ENCODE measurements around the gene TAF1. TPM values are rescaled to one million over a fixed set of nuclear protein-coding genes. Genes with fewer than 3 reads are reported as not detected.
"Not testable (repeated sequence)": the region's sequence is repeated elsewhere in the genome, so short reads cannot be mapped to it uniquely, and the experiment has no call there.

TAF1 gene
- total and polyA plus RNA-seq, 4 donors: 5.5 to 58.5 (median 30.1) TPM

DNA sequence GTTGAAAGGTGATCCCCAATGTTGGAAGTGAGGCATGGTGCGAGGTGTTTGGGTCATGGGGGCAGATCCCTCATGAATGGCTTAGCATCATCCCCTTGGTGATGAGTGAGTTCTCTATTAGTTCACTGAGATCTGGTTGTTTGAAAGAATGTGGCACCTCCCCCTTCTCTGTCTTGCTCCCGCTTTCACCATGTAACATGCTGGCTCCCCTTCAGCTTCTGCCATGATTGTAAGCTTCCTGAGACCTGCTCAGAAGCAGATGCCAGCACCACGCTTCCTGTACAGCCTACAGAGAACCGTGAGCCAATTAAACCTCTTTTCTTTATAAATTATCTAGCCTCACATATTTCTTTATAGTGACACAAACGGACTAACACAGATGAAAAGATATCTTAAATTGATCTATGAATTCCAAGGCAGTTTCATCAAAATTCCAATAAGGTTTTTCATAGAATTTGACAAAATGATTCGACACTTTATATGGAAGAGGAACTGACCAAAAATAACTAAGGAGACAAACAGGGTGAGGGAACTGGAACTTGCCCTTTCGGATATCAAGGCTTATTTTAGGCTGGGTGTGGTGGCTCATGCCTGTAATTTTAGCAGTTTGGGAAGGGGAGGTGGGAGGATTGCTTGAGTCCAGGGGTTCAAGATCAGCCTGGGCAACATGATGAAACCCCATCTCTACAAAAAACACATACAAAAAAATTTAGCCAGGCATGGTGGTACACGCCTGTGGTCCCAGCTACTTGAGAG, 109.8 kb downstream of the TAF1 start:
- 64 to 72% methylated on average over 8 of the region's 8 CpGs for WGBS, 2 donors
- Histone ChIP-seq H3K36me3 (ENCODE audit: control insufficient read depth in 1 of 2, insufficient read depth in 2 of 2, low read length in 1 of 2) (no peaks in the 10 kb centered on the region), H3K4me1 (ENCODE audit: control insufficient read depth in 1 of 2, insufficient read depth in 2 of 2, low read length in 2 of 2) (no peaks in the 10 kb centered on the region), H3K9me3 (ENCODE audit: control insufficient read depth, low read length) (no peaks in the 10 kb centered on the region), H3K27ac (ENCODE audit: low read depth in 1 of 2, low read length in 2 of 2) (no peak overlapping the region), H3K27me3 (ENCODE audit: control insufficient read depth in 1 of 2, insufficient read depth in 2 of 2, low read length in 1 of 2) (no peaks in the 10 kb centered on the region), H3K4me3 (ENCODE audit: low read length in 2 of 2) (no peak overlapping the region)
- intact Hi-C loops (cut with DNase I): no loop called here
- DNase-seq (no peak), ATAC-seq (ENCODE audit: low FRiP score) (no peak)

DNA sequence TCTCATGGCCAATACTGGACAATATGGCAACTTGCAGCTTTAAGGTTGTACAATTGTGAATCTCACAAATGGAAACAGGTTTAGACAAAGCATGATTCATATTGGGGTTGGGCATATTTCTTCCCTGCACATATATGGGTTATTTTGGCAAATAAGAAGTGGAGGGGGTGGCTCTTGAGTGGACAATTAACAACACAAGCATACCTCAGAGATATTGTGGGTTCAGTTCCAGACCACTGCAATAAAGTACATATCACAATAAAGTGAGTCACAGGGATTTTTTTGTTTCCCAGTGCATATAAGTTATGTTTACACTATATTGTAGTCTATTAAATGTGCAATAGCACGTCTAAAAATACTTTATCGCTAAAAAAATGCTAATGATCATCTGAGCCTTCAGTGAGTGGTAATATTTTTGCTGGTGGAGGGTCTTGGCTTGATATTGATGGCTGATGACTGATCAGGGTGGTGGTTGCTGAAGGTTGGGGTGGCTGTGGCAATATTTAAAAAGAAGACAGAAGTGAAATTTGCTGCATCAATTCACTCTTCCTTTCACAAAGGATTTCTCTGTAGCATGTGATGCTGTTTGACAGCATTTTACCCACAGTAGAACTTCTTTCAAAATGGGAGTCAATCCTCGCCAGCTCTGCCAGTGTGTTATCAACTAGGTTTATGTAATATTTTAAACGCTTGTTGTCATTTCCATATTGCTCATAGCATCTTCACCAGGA, 116.2 kb downstream of the TAF1 start:
- intact Hi-C loops (cut with DNase I): no loop called here

DNA sequence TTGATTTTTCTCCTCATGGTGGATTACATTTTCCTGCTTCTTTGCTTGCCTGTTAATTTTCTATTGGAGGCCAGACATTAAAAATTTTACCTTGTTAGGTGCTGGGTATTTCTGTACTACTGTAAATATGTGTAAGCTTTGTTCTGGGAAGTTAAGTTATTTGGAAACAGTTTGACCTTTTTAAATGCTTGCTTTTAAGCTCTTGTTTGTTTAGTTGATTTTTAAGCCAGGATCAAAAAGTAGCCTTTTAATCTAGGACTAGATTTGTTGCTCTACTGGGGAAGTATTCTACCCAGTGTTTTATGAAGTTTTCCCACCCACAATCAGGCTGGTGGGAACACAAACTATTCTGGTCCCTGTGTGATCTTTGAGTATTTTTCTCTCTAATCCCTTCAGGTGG, 121.7 kb downstream of the TAF1 start:
- no peaks in the 10 kb centered on the region for H3K4me1 ChIP-seq (ENCODE audit: control insufficient read depth in 1 of 2, insufficient read depth in 2 of 2, low read length in 2 of 2)
- DNase-seq (no peak), ATAC-seq (ENCODE audit: low FRiP score) (no peak)
- no peaks in the 10 kb centered on the region for H3K36me3 ChIP-seq (ENCODE audit: control insufficient read depth in 1 of 2, insufficient read depth in 2 of 2, low read length in 1 of 2)
- H3K4me3 ChIP-seq (ENCODE audit: low read length in 2 of 2): no peak overlapping the region
- intact Hi-C loops (cut with DNase I): no loop called here
- H3K9me3 ChIP-seq (ENCODE audit: control insufficient read depth, low read length): no peaks in the 10 kb centered on the region
- H3K27me3 ChIP-seq (ENCODE audit: control insufficient read depth in 1 of 2, insufficient read depth in 2 of 2, low read length in 1 of 2): no peaks in the 10 kb centered on the region
- H3K27ac ChIP-seq (ENCODE audit: low read depth in 1 of 2, low read length in 2 of 2): no peak overlapping the region

More for the DNA sequence above, 116.2 kb downstream of the TAF1 start:
- WGBS, 2 donors: 81 to 95% methylated on average over 4 of the region's 4 CpGs
- H3K36me3 ChIP-seq (ENCODE audit: control insufficient read depth in 1 of 2, insufficient read depth in 2 of 2, low read length in 1 of 2): no peaks in the 10 kb centered on the region
- ATAC-seq (ENCODE audit: low FRiP score): no peak
- H3K9me3 ChIP-seq (ENCODE audit: control insufficient read depth, low read length): no peaks in the 10 kb centered on the region
- no peak overlapping the region for H3K27ac ChIP-seq (ENCODE audit: low read depth in 1 of 2, low read length in 2 of 2)
- no peaks in the 10 kb centered on the region for H3K27me3 ChIP-seq (ENCODE audit: control insufficient read depth in 1 of 2, insufficient read depth in 2 of 2, low read length in 1 of 2)
- DNase-seq: no peak
- H3K4me1 ChIP-seq (ENCODE audit: control insufficient read depth in 1 of 2, insufficient read depth in 2 of 2, low read length in 2 of 2): no peaks in the 10 kb centered on the region
- no peak overlapping the region for H3K4me3 ChIP-seq (ENCODE audit: low read length in 2 of 2)

DNA sequence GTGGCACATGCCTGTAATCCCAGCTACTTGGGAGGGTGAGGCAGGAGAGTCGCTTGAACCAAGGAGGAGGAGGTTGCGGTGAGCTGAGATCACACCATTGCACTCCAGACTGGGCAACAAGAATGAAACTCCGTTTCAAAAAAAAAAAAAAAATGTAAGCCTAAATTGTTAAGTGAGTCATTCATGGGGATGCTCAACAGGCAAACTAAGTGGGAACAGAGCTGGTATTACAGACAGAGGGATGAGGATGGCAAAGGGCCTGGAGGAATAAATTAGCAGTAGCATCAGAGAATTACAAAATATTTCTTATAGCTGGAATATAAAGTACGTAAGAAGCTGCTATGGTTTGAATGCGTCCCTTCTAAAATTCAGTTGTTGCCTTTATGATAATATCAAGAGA, 123.4 kb downstream of the TAF1 start:
- no peak overlapping the region for H3K4me3 ChIP-seq (ENCODE audit: low read length in 2 of 2)
- DNase-seq (no peak), ATAC-seq (ENCODE audit: low FRiP score) (no peak)
- 76 to 83% methylated on average over 5 of the region's 5 CpGs for whole genome bisulfite sequencing, 2 donors
- no peaks in the 10 kb centered on the region for H3K9me3 ChIP-seq (ENCODE audit: control insufficient read depth, low read length)
- no peaks in the 10 kb centered on the region for H3K27me3 ChIP-seq (ENCODE audit: control insufficient read depth in 1 of 2, insufficient read depth in 2 of 2, low read length in 1 of 2)
- no peaks in the 10 kb centered on the region for H3K36me3 ChIP-seq (ENCODE audit: control insufficient read depth in 1 of 2, insufficient read depth in 2 of 2, low read length in 1 of 2)
- no peak overlapping the region for H3K27ac ChIP-seq (ENCODE audit: low read depth in 1 of 2, low read length in 2 of 2)
- H3K4me1 ChIP-seq (ENCODE audit: control insufficient read depth in 1 of 2, insufficient read depth in 2 of 2, low read length in 2 of 2): no peaks in the 10 kb centered on the region
- intact Hi-C loops (cut with DNase I): no loop called here

DNA sequence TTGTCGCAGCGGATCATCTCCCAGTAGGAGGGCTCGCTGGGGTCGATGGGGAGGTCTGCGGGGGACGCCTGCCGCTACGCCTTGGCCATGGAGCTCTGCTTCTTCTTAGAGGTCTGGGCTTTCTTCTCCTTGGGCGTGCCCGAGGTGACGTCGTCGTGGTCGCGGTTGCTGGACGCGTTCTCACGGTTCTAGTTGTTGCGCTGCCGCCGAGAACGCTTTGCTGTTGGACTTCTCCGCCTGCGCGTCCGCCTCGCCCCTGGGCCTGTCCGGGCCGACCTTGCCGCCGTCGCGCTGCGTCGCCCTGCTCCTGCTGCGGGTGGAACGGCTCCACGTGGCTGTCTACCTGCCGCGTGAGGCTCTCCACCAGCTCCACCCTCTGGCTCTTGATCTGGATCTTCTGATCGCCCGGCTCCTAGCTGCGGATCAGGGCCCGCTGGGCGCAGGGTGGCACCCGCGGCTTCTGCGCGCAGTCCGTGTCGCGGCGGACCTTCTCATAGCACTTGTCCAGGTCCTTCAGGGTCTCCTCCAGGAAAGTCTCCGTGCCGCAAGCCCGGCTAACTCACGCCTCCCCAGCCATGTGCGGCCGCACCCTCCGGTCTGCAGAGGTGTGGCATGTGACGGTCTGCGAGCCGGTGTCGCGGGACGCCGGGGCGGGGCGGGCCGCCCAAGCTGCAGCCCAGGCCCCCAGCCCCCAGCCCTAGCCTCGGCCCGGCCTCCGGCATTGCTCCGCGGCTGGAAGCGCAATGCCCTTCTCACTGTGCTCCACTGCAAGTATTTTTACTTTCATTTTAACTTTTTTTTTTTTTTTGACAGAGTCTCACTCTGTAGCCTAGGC, 126.3 kb downstream of the TAF1 start:
- Histone ChIP-seq H3K27ac (ENCODE audit: low read depth in 1 of 2, low read length in 2 of 2) (no peak overlapping the region), H3K4me3 (ENCODE audit: low read length in 2 of 2) (peak overlapping the region; percentile 24 to 28), H3K4me1 (ENCODE audit: control insufficient read depth in 1 of 2, insufficient read depth in 2 of 2, low read length in 2 of 2) (no peaks in the 10 kb centered on the region), H3K27me3 (ENCODE audit: control insufficient read depth in 1 of 2, insufficient read depth in 2 of 2, low read length in 1 of 2) (no peaks in the 10 kb centered on the region), H3K9me3 (ENCODE audit: control insufficient read depth, low read length) (no peaks in the 10 kb centered on the region), H3K36me3 (ENCODE audit: control insufficient read depth in 1 of 2, insufficient read depth in 2 of 2, low read length in 1 of 2) (no peaks in the 10 kb centered on the region)
- ATAC-seq (ENCODE audit: low FRiP score) (peak; percentile 86), DNase-seq (peak; percentile 70 to 85)
- intact Hi-C loops (cut with DNase I): no loop called here
- WGBS, 2 donors: 3 to 33% methylated on average over 73 to 76 of the region's 76 CpGs

DNA sequence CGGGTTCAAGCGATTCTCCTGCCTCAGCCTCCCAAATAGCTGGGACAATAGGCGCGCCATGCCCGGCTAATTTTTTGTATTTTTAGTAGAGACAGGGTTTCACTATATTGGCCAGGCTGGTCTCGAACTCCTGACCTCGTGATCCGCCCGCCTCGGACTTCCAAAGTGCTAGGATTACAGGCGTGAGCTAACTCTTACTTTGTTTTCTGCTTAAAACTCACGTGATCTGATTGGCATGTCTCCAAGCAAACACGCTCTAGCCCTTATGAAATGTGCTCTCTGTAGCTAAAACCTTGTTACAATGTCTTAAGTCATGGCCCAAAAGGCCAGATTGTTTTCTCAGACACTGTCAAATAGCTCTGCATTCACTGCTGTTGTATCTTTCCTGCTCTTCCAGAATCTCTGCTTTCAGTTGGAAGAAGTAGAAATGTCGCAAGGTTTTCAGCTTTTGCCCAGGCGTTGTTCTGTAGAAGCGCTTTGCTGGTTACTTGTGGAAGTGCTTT, 127.0 kb downstream of the TAF1 start:
- Histone ChIP-seq H3K27ac (ENCODE audit: low read depth in 1 of 2, low read length in 2 of 2) (no peak overlapping the region), H3K27me3 (ENCODE audit: control insufficient read depth in 1 of 2, insufficient read depth in 2 of 2, low read length in 1 of 2) (no peaks in the 10 kb centered on the region), H3K4me1 (ENCODE audit: control insufficient read depth in 1 of 2, insufficient read depth in 2 of 2, low read length in 2 of 2) (no peaks in the 10 kb centered on the region), H3K4me3 (ENCODE audit: low read length in 2 of 2) (no peak overlapping the region), H3K36me3 (ENCODE audit: control insufficient read depth in 1 of 2, insufficient read depth in 2 of 2, low read length in 1 of 2) (no peaks in the 10 kb centered on the region), H3K9me3 (ENCODE audit: control insufficient read depth, low read length) (no peaks in the 10 kb centered on the region)
- 34 to 64% methylated on average over 16 of the region's 16 CpGs for WGBS, 2 donors
- peak; percentile 26 for ATAC-seq (ENCODE audit: low FRiP score)
- intact Hi-C loops (cut with DNase I): no loop called here
- no peak for DNase-seq

DNA sequence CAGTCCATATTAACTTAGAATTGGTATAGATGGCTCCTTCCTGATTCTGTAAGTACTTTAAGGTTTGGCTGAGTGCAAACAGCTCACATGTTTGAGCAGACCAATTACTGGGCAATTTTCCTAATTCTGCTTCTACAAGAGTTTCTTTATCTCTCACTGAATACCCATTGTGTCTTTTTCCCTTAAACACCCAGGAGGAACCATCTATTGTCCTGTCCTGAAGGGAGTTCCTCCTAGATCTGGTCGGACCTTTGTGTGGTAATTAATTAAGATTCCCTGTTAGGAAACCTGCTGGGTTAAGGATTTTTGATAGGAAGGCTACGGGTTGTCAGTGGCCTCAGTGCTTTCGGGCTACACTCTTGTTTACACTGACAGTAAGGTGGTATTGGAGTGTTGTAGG, 129.8 kb downstream of the TAF1 start:
- intact Hi-C loops (cut with DNase I): not testable (repeated sequence)

DNA sequence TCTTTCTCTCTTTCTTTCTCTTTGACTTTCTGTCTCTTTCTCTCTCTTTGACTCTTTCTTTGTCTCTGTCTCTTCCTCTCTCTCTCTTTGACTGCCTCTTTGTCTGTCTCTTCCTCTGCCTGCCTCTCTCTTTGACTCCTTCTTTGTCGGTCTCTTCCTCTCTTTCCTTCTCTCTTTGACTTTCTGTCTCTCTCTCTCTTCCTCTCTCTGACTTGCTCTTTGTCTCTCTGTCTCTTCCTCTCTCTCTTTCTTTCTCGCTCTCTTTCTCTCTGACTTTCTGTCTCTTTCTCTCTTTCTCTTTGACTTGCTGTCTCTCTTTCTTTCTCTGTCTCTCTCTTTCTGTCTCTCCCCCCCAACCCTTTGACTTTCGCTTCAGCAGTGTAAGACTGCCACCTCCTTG, 130.3 kb downstream of the TAF1 start:
- DNase-seq: no peak
- no peaks in the 10 kb centered on the region for H3K36me3 ChIP-seq (ENCODE audit: control insufficient read depth in 1 of 2, insufficient read depth in 2 of 2, low read length in 1 of 2)
- ATAC-seq (ENCODE audit: low FRiP score): no peak
- WGBS, 2 donors: 81 to 96% methylated on average over 3 of the region's 3 CpGs
- intact Hi-C loops (cut with DNase I): no loop called here
- H3K9me3 ChIP-seq (ENCODE audit: control insufficient read depth, low read length): no peaks in the 10 kb centered on the region
- no peaks in the 10 kb centered on the region for H3K27me3 ChIP-seq (ENCODE audit: control insufficient read depth in 1 of 2, insufficient read depth in 2 of 2, low read length in 1 of 2)
- H3K27ac ChIP-seq (ENCODE audit: low read depth in 1 of 2, low read length in 2 of 2): no peak overlapping the region
- H3K4me1 ChIP-seq (ENCODE audit: control insufficient read depth in 1 of 2, insufficient read depth in 2 of 2, low read length in 2 of 2): no peaks in the 10 kb centered on the region
- no peak overlapping the region for H3K4me3 ChIP-seq (ENCODE audit: low read length in 2 of 2)

More for the DNA sequence above, 129.8 kb downstream of the TAF1 start:
- H3K4me1 ChIP-seq (ENCODE audit: control insufficient read depth in 1 of 2, insufficient read depth in 2 of 2, low read length in 2 of 2); ATAC-seq (ENCODE audit: low FRiP score); H3K9me3 ChIP-seq (ENCODE audit: control insufficient read depth, low read length); H3K27me3 ChIP-seq (ENCODE audit: control insufficient read depth in 1 of 2, insufficient read depth in 2 of 2, low read length in 1 of 2); H3K27ac ChIP-seq (ENCODE audit: low read depth in 1 of 2, low read length in 2 of 2); DNase-seq; H3K36me3 ChIP-seq (ENCODE audit: control insufficient read depth in 1 of 2, insufficient read depth in 2 of 2, low read length in 1 of 2); H3K4me3 ChIP-seq (ENCODE audit: low read length in 2 of 2): not testable (repeated sequence)
- WGBS, 2 donors: 80 to 95% methylated on average over 3 of the region's 3 CpGs
